HFFc6 (cell line): ENCODE measurements around the gene TAS2R1. TPM values are rescaled to one million over a fixed set of nuclear protein-coding genes. Genes with fewer than 3 reads are reported as not detected.

Source experiments
- DNase-seq: peaks from one replicate; pipeline ENCODE4 v3.0.0-alpha.2; 2018
- H3K27ac Mint-ChIP-seq: 2 replicates; pipeline ENCODE4 v1.8.0; 2020; ENCODE audit warnings: mild to moderate bottlenecking, mixed read lengths
- H3K27me3 Mint-ChIP-seq: 2 replicates; pipeline ENCODE4 v1.8.0; 2021; ENCODE audit warnings: mild to moderate bottlenecking, moderate library complexity, mixed read lengths; ENCODE audit not compliant: insufficient read depth
- H3K36me3 Mint-ChIP-seq: 2 replicates; pipeline ENCODE4 v1.8.0; 2021; ENCODE audit warnings: low read depth, mixed read lengths
- H3K4me1 Mint-ChIP-seq: 2 replicates; pipeline ENCODE4 v1.8.0; 2020; ENCODE audit warnings: low read depth, mixed read lengths
- H3K4me3 Mint-ChIP-seq: 2 replicates; pipeline ENCODE4 v1.8.0; 2020; ENCODE audit warnings: mild to moderate bottlenecking, moderate library complexity, mixed read lengths
- H3K9me3 Mint-ChIP-seq: 2 replicates; pipeline ENCODE4 v1.8.0; 2020; ENCODE audit warnings: mild to moderate bottlenecking, mixed read lengths
- total RNA-seq, 6 experiments: library from RNA; stranded (reverse); fragmentation: NEBNext Ultra II Directional; extraction: Animal tissue kit (Norgen Biotek cat#: 25700); gene quantifications; 2 replicates in 1 of 6; 3 replicates in 5 of 6; pipeline ENCODE4 v1.2.3, GENCODE V29; 2021
- TF ChIP-seq, protein P1 (sequence below): fragments of 200-600 bp; sonication (generic); IDR thresholded peaks from 2 replicates; pipeline ENCODE4 v1.5.0; 2021; ENCODE audit warnings: antibody characterized with exemption, mild to moderate bottlenecking

TAS2R1 gene
- total RNA-seq, 6 experiments from 2014 or later: 0.41 TPM; not detected in 5

DNA sequence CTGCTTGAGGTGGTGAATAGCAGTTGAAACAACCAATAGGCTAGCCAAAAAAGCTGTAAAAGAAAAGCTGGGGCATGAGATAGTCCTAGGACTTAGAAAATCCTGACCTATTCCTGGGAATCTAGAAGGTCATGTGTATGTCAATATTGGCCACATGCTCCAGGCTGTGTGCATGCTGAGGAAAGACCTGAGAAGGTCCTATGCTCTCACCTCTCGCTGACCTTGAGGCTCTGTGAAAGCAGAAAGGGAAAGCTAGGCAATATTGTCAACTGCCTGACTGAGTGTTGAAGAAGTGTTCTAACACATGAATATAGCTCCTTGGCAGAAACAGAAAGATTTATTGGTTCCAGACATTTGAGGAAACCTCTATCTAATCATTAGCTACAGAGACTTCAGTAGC lies 19.8 kb downstream of the TAS2R1 start:
- peaks cover 7% of the 10 kb centered on the region; the same call in 1 of the 2 replicates for H3K9me3 Mint-ChIP-seq
- H3K36me3 Mint-ChIP-seq: peaks cover 11% of the 10 kb centered on the region
- DNase-seq: no peak
- H3K27ac Mint-ChIP-seq: no peak overlapping the region
- no peaks in the 10 kb centered on the region for H3K27me3 Mint-ChIP-seq
- peaks cover 4% of the 10 kb centered on the region for H3K4me1 Mint-ChIP-seq
- TF ChIP-seq, protein P1, sequence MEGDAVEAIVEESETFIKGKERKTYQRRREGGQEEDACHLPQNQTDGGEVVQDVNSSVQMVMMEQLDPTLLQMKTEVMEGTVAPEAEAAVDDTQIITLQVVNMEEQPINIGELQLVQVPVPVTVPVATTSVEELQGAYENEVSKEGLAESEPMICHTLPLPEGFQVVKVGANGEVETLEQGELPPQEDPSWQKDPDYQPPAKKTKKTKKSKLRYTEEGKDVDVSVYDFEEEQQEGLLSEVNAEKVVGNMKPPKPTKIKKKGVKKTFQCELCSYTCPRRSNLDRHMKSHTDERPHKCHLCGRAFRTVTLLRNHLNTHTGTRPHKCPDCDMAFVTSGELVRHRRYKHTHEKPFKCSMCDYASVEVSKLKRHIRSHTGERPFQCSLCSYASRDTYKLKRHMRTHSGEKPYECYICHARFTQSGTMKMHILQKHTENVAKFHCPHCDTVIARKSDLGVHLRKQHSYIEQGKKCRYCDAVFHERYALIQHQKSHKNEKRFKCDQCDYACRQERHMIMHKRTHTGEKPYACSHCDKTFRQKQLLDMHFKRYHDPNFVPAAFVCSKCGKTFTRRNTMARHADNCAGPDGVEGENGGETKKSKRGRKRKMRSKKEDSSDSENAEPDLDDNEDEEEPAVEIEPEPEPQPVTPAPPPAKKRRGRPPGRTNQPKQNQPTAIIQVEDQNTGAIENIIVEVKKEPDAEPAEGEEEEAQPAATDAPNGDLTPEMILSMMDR: no peak
- no peak overlapping the region for H3K4me3 Mint-ChIP-seq

DNA sequence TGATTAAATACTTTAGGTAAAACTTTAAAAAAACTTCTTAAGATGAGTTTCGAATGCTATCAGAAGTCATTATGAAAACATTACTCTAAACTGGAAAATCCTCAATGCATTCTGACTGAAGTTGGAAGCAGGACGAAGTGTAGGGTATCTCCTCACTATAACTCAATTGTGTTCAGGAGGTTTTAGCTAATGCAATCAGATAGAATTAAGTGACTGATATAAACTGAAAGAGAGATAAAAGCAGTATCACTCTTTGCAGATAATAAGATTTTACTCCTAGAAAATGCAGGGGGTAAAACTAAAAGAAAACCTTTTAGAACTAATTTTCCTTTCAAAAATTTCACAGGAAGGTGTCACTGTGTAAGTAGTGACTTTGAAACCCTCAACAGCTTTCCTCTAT lies 22.1 kb downstream of the TAS2R1 start:
- peaks cover 25% of the 10 kb centered on the region for H3K4me1 Mint-ChIP-seq
- H3K9me3 Mint-ChIP-seq: peaks cover 7% of the 10 kb centered on the region; the same call in 1 of the 2 replicates
- TF ChIP-seq, protein P1: no peak

DNA sequence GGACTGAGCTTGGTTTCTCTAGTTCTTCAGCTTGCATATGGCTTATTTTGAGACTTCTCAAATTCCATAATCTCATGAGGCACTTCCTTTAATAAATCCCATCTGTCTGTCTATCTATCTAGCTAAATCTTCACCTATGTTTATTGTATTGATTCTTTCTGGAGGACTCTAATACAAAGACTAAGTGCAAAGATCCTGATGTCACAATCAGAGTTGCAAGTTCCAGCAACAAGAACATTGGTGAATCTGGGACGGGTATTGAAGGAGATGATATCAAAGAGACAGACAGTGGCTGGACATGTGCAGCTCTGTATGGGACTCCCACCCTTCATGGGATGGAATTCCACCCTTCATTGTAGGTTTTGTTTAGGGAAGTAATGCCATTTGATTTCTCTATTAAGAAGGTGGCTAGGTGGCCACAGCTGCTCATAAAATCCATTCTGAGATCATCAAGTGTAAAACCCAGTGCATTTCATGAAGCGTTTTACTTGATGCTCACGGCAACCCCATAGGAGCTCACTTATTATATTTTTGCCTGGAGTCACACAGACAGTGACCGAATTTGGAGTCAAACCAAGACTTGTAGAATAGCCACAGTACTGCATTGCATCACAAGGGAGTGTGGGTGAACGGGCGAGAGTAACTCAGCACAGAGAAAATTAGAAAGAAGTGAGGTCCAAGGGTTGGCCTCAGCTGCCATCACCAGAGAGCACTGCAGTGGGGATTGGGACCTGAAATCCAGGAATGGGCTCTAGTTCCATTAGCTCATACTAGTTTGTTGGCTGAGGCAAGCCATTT lies 24.9 kb downstream of the TAS2R1 start:
- TF ChIP-seq, protein P1: no peak
- Mint-ChIP-seq H3K36me3 (no peaks in the 10 kb centered on the region), H3K9me3 (no peaks in the 10 kb centered on the region), H3K4me1 (peaks cover 25% of the 10 kb centered on the region), H3K27ac (peak overlapping the region; percentile 53), H3K4me3 (peak overlapping the region; percentile 13; the same call in 1 of the 2 replicates), H3K27me3 (peaks cover 2% of the 10 kb centered on the region; the same call in 1 of the 2 replicates)
- DNase-seq: no peak

More for the DNA sequence above, 22.1 kb downstream of the TAS2R1 start:
- Mint-ChIP-seq H3K36me3 (peaks cover 11% of the 10 kb centered on the region), H3K4me3 (no peak overlapping the region), H3K27ac (no peak overlapping the region), H3K27me3 (peaks cover 2% of the 10 kb centered on the region; the same call in 1 of the 2 replicates)
- DNase-seq: no peak

DNA sequence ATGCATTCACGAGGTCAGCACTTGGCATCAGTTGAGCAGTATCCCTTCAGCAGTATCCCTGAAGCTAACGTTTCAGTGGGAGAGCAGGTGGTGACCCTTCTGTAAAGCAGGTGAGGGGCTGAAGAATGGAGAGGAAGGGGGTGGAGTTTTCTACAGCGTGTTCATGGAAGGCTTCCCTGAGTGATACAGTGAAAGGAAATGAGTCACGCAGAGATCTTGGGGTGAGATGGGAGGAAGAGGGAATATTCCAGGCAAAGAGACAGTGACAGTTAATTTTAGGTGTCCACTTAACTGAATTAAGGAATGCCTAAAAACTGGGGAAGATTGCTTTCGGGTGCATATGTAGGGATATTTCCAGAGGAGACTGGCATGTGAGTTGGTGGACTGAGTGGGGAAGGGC lies 25.7 kb downstream of the TAS2R1 start:
- H3K27ac Mint-ChIP-seq: peak overlapping the region; percentile 53
- H3K27me3 Mint-ChIP-seq: peaks cover 2% of the 10 kb centered on the region; the same call in 1 of the 2 replicates
- TF ChIP-seq, protein P1: no peak
- H3K36me3 Mint-ChIP-seq: no peaks in the 10 kb centered on the region
- peaks cover 25% of the 10 kb centered on the region for H3K4me1 Mint-ChIP-seq
- no peaks in the 10 kb centered on the region for H3K9me3 Mint-ChIP-seq
- no peak for DNase-seq
- 0 out of 2 replicates have a peak overlapping the region, but pooled peaks have one; percentile 1 for H3K4me3 Mint-ChIP-seq

DNA sequence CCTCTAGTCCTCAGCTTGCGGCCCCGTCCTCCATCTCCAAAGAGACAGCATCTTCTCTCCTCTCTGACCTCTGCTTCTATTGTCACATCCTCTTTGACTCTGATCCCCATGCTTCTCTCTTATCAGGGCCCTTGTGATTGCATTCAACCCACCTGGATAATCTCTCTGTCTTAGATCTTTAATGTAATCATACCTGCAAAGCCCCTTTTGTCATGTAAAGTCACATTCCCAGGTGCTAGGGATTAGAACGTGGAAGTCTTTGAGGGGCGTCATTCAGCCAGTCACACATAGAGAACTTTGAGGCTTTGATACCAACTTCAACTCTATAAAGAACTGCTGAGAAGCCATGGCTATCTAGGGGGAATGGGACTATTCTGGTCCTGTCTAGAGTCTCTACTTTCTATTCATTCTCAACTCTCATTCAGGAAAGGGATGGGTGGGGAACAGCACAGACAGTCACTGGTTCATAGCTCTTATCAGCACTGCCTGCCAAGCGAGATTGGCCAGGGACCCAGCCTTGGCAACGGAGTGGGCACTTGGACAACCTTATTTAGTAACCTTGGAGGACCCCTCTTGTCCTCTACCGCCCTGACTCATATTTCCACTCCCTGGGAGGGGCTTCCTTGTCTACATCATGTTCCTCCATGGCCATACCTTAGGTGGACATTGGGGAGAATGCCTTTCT lies 29.0 kb downstream of the TAS2R1 start:
- Mint-ChIP-seq H3K4me3 (no peak overlapping the region), H3K27me3 (peaks cover 2% of the 10 kb centered on the region), H3K9me3 (no peaks in the 10 kb centered on the region), H3K27ac (no peak overlapping the region), H3K36me3 (no peaks in the 10 kb centered on the region), H3K4me1 (peaks cover 37% of the 10 kb centered on the region)
- TF ChIP-seq, protein P1: no peak
- no peak for DNase-seq
